Left lung (tissue), 10 donors: ENCODE measurements around the gene CTSO. TPM values are rescaled to one million over a fixed set of nuclear protein-coding genes. Genes with fewer than 3 reads are reported as not detected.

Experiments used
- ATAC-seq: fragments of 200-7000 bp; cut with Tn5 transposase; one replicate; pipeline ENCODE4 v1.9.1; 2020; ENCODE audit warnings: moderate library complexity
- DNase-seq, 4 donors: peaks; one replicate each; pipeline ENCODE4 v3.0.0-alpha.2; 2013 to 2020
- H3K27ac ChIP-seq, 2 donors: fragments of 200-600 bp; sonication (generic) in 1 of 2; one replicate each; pipeline versions ENCODE4 v1.5.0 to v1.8.0; 2020 to 2021
- H3K27me3 ChIP-seq, 2 donors: fragments of 200-600 bp; sonication (generic) in 1 of 2; one replicate each; pipeline versions ENCODE4 v1.5.0 to v1.8.0; 2020 to 2021
- H3K36me3 ChIP-seq, 2 donors: fragments of 200-600 bp; sonication (generic) in 1 of 2; one replicate each; pipeline versions ENCODE4 v1.5.0 to v1.8.0; 2020 to 2021
- H3K4me1 ChIP-seq, 2 donors: fragments of 200-600 bp; one replicate each; pipeline ENCODE4 v1.8.0; 2021
- H3K4me3 ChIP-seq, 2 donors: fragments of 200-600 bp; sonication (generic) in 1 of 2; one replicate each; pipeline versions ENCODE4 v1.5.0 to v1.8.0; 2020 to 2021; ENCODE audit warnings: mild to moderate bottlenecking in 1 of 2
- H3K9me3 ChIP-seq, 2 donors: fragments of 200-600 bp; sonication (generic) in 1 of 2; one replicate each; pipeline versions ENCODE4 v1.5.0 to v1.8.0; 2020 to 2021
- intact Hi-C, 2 donors: fragments of 100-400 bp; cut with DNase I; formaldehyde crosslinking; loops; one replicate each; pipeline versions ENCODE4 v1.11.2 to v1.14.2; 2022
- polyA plus RNA-seq, 6 donors: library from polyadenylated mRNA; unstranded; fragments of 120-200 nt; gene quantifications; one replicate each; pipeline ENCODE4 v1.2.1, GENCODE V29; 2013; ENCODE audit not compliant: insufficient read length in 6 of 6
- total RNA-seq, 2 donors: library from RNA; stranded (reverse); fragmentation: NEBNext Ultra II Directional; extraction: Animal tissue kit (Norgen Biotek cat#: 25700); gene quantifications; one replicate each; pipeline ENCODE4 v1.2.1, GENCODE V29; 2021
- TF ChIP-seq, protein P1 (sequence below), 2 donors: fragments of 200-600 bp; sonication (generic) in 1 of 2; IDR thresholded peaks; one replicate each; pipeline versions ENCODE4 v1.5.0 to v1.8.0; 2021; ENCODE audit warnings: antibody characterized with exemption in 2 of 2
- donor health status: DM: no; HTN: yes; CAD: no.
- donor health status: DM: no; HTN: no; CAD: no.

The CTSO gene
- total and polyA plus RNA-seq, 8 donors, result 20.9 to 63.8 (median 57.3) TPM

DNA sequence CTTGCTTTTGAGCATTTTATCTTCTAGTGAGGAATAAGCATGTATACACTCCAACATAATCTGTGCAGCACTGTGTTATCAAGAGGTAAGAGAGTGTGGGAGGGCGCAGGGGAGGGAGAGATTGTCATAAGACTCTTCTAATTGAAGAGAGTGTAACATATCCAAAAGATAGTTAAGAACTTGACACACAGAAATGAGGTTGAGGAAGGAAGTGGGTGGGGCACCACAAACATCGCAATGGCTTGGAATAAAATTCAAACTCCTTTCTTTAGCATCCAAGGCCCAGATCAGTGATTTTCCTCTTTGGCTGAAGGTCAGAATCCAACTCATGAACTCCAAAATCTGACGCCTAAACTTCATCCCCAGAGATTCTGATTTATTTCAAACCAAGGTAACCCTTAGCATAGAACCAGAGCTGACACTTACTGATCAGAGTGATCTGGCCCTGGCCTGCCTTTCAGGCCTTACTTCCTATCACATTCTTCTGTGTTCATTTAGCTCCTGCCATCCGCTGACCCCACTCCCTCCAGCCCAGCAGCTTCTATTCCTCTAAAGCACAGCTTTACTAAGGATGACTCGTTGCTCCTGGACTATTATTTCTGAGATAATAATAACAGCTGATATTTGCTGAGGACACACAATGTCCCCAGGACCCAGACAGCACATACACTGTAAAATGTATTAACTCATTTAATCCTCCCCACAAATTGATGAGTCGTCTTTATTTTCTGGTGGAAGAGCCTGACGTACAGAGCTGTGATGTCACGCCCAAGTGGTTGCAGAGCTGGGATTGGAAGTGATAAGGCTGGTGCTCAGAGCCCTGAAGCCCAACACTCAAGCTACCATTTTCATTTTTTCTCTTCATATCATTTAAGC lies 10.6 kb upstream of the CTSO start:
- Histone ChIP-seq H3K4me3 (no peak overlapping the region), H3K9me3 (no peaks in the 10 kb centered on the region), H3K27ac (no peak overlapping the region), H3K27me3 (no peaks in the 10 kb centered on the region), H3K36me3 (no peaks in the 10 kb centered on the region), H3K4me1 (no peaks in the 10 kb centered on the region)
- no peak for ATAC-seq
- no peak for DNase-seq
- TF ChIP-seq, protein P1, sequence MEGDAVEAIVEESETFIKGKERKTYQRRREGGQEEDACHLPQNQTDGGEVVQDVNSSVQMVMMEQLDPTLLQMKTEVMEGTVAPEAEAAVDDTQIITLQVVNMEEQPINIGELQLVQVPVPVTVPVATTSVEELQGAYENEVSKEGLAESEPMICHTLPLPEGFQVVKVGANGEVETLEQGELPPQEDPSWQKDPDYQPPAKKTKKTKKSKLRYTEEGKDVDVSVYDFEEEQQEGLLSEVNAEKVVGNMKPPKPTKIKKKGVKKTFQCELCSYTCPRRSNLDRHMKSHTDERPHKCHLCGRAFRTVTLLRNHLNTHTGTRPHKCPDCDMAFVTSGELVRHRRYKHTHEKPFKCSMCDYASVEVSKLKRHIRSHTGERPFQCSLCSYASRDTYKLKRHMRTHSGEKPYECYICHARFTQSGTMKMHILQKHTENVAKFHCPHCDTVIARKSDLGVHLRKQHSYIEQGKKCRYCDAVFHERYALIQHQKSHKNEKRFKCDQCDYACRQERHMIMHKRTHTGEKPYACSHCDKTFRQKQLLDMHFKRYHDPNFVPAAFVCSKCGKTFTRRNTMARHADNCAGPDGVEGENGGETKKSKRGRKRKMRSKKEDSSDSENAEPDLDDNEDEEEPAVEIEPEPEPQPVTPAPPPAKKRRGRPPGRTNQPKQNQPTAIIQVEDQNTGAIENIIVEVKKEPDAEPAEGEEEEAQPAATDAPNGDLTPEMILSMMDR (IDR thresholded peaks at IDR 0.05), result no peak
- intact Hi-C loops, result no loop called here

DNA sequence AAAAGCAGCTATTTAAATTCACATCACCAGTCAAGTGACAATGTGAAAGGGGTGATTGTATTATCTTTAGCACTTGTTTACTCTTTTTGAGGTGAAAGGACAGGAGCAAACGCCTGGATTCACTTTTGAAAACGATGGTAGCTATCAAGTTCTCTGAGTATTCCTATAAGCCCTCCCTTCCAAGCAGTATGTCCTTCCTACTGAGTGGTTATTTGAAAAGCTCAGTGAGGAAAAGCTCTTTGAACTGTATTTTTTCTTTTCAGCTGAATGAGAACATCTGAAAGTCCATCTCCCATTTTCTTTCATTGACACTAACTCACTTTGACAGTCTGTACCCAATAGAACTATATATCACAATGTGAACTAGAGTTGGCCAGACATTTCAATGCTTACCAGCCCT lies 9.1 kb upstream of the CTSO start:
- TF ChIP-seq, protein P1 (IDR thresholded peaks at IDR 0.05), result no peak
- Histone ChIP-seq H3K27ac (no peak overlapping the region), H3K27me3 (no peaks in the 10 kb centered on the region), H3K36me3 (no peaks in the 10 kb centered on the region), H3K4me1 (no peaks in the 10 kb centered on the region), H3K4me3 (no peak overlapping the region), H3K9me3 (no peaks in the 10 kb centered on the region)
- no peak for ATAC-seq
- DNase-seq, result no peak
- intact Hi-C loops, result no loop called here

DNA sequence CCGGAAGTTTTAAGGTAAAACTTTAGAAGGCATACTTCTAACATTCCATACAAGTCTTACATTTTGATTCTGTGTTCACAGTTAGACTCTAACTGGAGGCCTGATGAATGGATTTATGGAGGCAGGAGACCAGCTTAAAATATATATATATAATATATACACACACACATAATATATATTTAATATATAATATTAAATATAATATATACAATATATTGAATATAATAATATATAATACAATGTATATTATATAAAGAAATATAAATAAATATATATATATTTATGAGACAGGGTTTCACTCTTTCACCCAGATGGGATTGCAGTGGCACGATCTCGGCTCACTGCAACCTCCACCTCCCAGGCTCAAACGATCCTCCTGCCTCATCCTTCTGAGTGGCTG lies 7.9 kb upstream of the CTSO start:
- H3K4me3 ChIP-seq, result no peak overlapping the region
- TF ChIP-seq, protein P1 (IDR thresholded peaks at IDR 0.05), result no peak
- no peaks in the 10 kb centered on the region for H3K9me3 ChIP-seq
- no peaks in the 10 kb centered on the region for H3K27me3 ChIP-seq
- intact Hi-C loops, result no loop called here
- H3K27ac ChIP-seq, result no peak overlapping the region
- H3K4me1 ChIP-seq, result no peaks in the 10 kb centered on the region
- ATAC-seq (no peak), DNase-seq (no peak)
- no peaks in the 10 kb centered on the region for H3K36me3 ChIP-seq

DNA sequence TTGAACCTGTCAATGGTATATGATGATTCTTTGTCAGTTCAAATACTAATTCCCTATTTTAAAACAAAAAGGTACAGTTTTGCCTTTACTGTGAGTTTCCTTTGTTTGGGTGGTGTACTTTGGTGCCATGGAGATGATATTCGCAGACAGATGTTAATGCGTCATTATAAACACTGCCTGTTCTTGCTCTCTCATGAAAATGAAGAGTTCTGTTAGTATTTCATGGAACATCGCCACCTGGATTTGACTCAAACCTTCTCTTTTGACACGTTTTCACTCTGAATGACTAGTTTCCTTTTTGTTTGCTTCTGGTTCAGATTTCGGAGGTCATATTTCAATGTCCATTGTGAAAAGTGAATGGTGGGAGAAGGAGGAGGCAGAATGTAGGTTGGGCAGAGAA lies 6.9 kb upstream of the CTSO start:
- no peak for ATAC-seq
- TF ChIP-seq, protein P1 (IDR thresholded peaks at IDR 0.05), result no peak
- no peaks in the 10 kb centered on the region for H3K27me3 ChIP-seq
- H3K4me3 ChIP-seq, result no peak overlapping the region
- no peaks in the 10 kb centered on the region for H3K9me3 ChIP-seq
- H3K4me1 ChIP-seq, result no peaks in the 10 kb centered on the region
- H3K27ac ChIP-seq, result no peak overlapping the region
- DNase-seq, result no peak
- intact Hi-C loops, result no loop called here
- H3K36me3 ChIP-seq, result no peaks in the 10 kb centered on the region

DNA sequence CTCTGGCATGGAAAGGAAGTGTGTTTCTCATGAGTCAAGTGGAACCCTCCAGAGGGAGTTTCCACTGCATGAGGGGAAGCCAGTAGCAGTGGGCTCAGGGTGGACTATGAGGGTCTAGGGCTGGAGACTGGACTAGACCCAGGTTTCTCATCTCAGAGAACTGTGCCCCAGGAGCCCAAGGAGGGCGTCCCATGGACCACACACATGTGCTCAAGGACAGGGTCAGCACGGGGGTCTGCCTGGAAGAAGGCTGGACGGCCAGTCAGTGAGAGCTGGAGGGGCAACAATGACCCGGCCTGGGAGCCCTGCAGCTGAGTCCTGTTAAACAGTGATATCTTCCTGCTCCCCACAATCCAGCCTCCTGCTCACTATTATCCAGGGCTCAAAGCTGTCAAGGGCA lies 5.8 kb upstream of the CTSO start:
- Histone ChIP-seq H3K27ac (no peak overlapping the region), H3K36me3 (no peaks in the 10 kb centered on the region), H3K27me3 (no peaks in the 10 kb centered on the region), H3K4me3 (no peak overlapping the region), H3K9me3 (no peaks in the 10 kb centered on the region), H3K4me1 (no peaks in the 10 kb centered on the region)
- TF ChIP-seq, protein P1 (IDR thresholded peaks at IDR 0.05), result no peak
- intact Hi-C loops, result no loop called here
- DNase-seq, result peak in 1 of 4 donors; percentile 55
- no peak for ATAC-seq
